ENCODE data around the gene ANO9.

Gene ANO9

GRCh38 chr11:400241-400689 is 41.5 kb downstream of the ANO9 start:
- DNase-seq (ENCODE audit: extremely low read depth, insufficient read length) = no peak
- no peaks in the 10 kb centered on the region for H3K27me3 ChIP-seq (replicated peaks; ENCODE audit: control insufficient read depth, insufficient read depth, low read length)
- TF ChIP-seq, protein P1, sequence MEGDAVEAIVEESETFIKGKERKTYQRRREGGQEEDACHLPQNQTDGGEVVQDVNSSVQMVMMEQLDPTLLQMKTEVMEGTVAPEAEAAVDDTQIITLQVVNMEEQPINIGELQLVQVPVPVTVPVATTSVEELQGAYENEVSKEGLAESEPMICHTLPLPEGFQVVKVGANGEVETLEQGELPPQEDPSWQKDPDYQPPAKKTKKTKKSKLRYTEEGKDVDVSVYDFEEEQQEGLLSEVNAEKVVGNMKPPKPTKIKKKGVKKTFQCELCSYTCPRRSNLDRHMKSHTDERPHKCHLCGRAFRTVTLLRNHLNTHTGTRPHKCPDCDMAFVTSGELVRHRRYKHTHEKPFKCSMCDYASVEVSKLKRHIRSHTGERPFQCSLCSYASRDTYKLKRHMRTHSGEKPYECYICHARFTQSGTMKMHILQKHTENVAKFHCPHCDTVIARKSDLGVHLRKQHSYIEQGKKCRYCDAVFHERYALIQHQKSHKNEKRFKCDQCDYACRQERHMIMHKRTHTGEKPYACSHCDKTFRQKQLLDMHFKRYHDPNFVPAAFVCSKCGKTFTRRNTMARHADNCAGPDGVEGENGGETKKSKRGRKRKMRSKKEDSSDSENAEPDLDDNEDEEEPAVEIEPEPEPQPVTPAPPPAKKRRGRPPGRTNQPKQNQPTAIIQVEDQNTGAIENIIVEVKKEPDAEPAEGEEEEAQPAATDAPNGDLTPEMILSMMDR (IDR thresholded peaks at IDR 0.05; ENCODE audit: insufficient read depth, low read length, poor library complexity, severe bottlenecking) = no peak
- no peak overlapping the region for H3K4me3 ChIP-seq (replicated peaks; ENCODE audit: low read depth, low read length)
- no peaks in the 10 kb centered on the region for H3K36me3 ChIP-seq (ENCODE audit: control insufficient read depth, insufficient read depth, low read length)

DNA sequence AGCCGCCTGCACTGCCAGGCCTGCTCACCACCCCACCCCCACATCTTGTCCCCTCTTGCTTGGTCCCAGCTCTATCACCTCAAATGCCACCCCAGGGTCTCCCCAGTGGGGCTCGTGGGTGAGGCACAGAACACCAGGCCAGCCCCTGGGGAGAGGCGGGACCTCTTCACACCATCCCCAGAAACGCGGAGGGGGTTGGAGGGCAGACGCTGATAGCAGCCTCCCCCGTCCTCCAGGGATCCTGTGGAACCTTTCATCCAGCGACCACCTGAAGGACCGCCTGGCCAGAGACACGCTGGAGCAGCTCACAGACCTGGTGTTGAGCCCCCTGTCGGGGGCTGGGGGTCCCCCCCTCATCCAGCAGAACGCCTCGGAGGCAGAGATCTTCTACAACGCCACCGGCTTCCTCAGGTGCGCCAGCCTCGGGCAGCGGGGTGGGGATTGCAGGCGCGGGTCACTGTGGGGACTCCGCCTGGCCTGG is 42.0 kb downstream of the ANO9 start:
- no peak for DNase-seq (ENCODE audit: extremely low read depth, insufficient read length)
- Histone ChIP-seq H3K27me3 (replicated peaks; ENCODE audit: control insufficient read depth, insufficient read depth, low read length) (no peaks in the 10 kb centered on the region), H3K36me3 (ENCODE audit: control insufficient read depth, insufficient read depth, low read length) (no peaks in the 10 kb centered on the region), H3K4me3 (replicated peaks; ENCODE audit: low read depth, low read length) (no peak overlapping the region)
- TF ChIP-seq, protein P1 (IDR thresholded peaks at IDR 0.05; ENCODE audit: insufficient read depth, low read length, poor library complexity, severe bottlenecking) = no peak

GRCh38 chr11:398826-399225 is 43.0 kb downstream of the ANO9 start:
- TF ChIP-seq, protein P1 (IDR thresholded peaks at IDR 0.05; ENCODE audit: insufficient read depth, low read length, poor library complexity, severe bottlenecking) = no peak
- no peak for DNase-seq (ENCODE audit: extremely low read depth, insufficient read length)
- H3K36me3 ChIP-seq (ENCODE audit: control insufficient read depth, insufficient read depth, low read length) = no peaks in the 10 kb centered on the region
- no peaks in the 10 kb centered on the region for H3K27me3 ChIP-seq (replicated peaks; ENCODE audit: control insufficient read depth, insufficient read depth, low read length)
- H3K4me3 ChIP-seq (replicated peaks; ENCODE audit: low read depth, low read length) = no peak overlapping the region

- Histone ChIP-seq H3K27me3 (replicated peaks; ENCODE audit: control insufficient read depth, insufficient read depth, low read length) (no peaks in the 10 kb centered on the region), H3K36me3 (ENCODE audit: control insufficient read depth, insufficient read depth, low read length) (no peaks in the 10 kb centered on the region), H3K4me3 (replicated peaks; ENCODE audit: low read depth, low read length) (peak overlapping the region; percentile 25)
- DNase-seq (ENCODE audit: extremely low read depth, insufficient read length) = peak; percentile 65
- TF ChIP-seq, protein P1 (IDR thresholded peaks at IDR 0.05; ENCODE audit: insufficient read depth, low read length, poor library complexity, severe bottlenecking) = peak; percentile 56
Measured at GRCh38 chr11:396948-397548, 44.8 kb downstream of the ANO9 start.

- H3K4me3 ChIP-seq (replicated peaks; ENCODE audit: low read depth, low read length) = peak overlapping the region; percentile 14
- no peaks in the 10 kb centered on the region for H3K36me3 ChIP-seq (ENCODE audit: control insufficient read depth, insufficient read depth, low read length)
- TF ChIP-seq, protein P1 (IDR thresholded peaks at IDR 0.05; ENCODE audit: insufficient read depth, low read length, poor library complexity, severe bottlenecking) = peak; percentile 24
- DNase-seq (ENCODE audit: extremely low read depth, insufficient read length) = no peak
- H3K27me3 ChIP-seq (replicated peaks; ENCODE audit: control insufficient read depth, insufficient read depth, low read length) = no peaks in the 10 kb centered on the region
Measured at GRCh38 chr11:396511-396947, 45.3 kb downstream of the ANO9 start.

Data from GM06990 (cell line).